Suprapubic skin (tissue), 4 donors: ENCODE measurements around the gene UPF3A.

Source experiments
- CTCF ChIP-seq, 2 donors: fragments of 200-600 bp in 1 of 2; fragments of 450-650 bp in 1 of 2; sonication (generic) in 1 of 2; IDR thresholded peaks; one replicate each; pipeline ENCODE4 v1.5.1; 2016 to 2019; ENCODE audit warnings: antibody characterized with exemption in 2 of 2, mild to moderate bottlenecking in 1 of 2, moderate library complexity in 1 of 2
- EP300 ChIP-seq: sonication (generic); formaldehyde crosslinking; IDR thresholded peaks from one replicate; pipeline ENCODE4 v1.6.1; 2017; ENCODE audit warnings: antibody characterized with exemption
- POLR2A ChIP-seq, 2 donors: fragments of 450-650 bp; IDR thresholded peaks; one replicate each; pipeline ENCODE4 v1.6.1; 2017; ENCODE audit warnings: antibody characterized with exemption in 2 of 2, mild to moderate bottlenecking in 2 of 2, moderate library complexity in 2 of 2
- POLR2AphosphoS5 ChIP-seq, 3 donors: sonication (generic); formaldehyde crosslinking; IDR thresholded peaks; one replicate each; pipeline ENCODE4 v1.6.1; 2017; ENCODE audit warnings: antibody characterized with exemption in 3 of 3

- TF ChIP-seq POLR2A (IDR thresholded peaks at IDR 0.05) (no peak), CTCF (IDR thresholded peaks at IDR 0.05) (no peak), POLR2AphosphoS5 (IDR thresholded peaks at IDR 0.05) (no peak), EP300 (no peak)
Measured at GRCh38 chr13:114244637-114245036, 36.8 kb upstream of the UPF3A start.
